Hepatocyte (in vitro differentiated cells): ENCODE measurements around the gene FAM50A.

Experiments
- EZH2 ChIP-seq: fragments of 200-600 bp; sonication (generic); IDR thresholded peaks from 2 replicates; pipeline ENCODE4 v1.6.1; 2016; ENCODE audit warnings: antibody characterized with exemption, mild to moderate bottlenecking, borderline replicate concordance
- EZH2phosphoT487 ChIP-seq: fragments of 200-600 bp; sonication (generic); IDR thresholded peaks from one replicate; pipeline ENCODE4 v1.6.1; 2018; ENCODE audit warnings: antibody characterized with exemption, mild to moderate bottlenecking, low read depth, moderate library complexity; ENCODE audit not compliant: unreplicated experiment, severe bottlenecking
- TF ChIP-seq, protein P1 (sequence below): fragments of 200-600 bp; sonication (generic); IDR thresholded peaks from 2 replicates; pipeline ENCODE4 v1.5.1; 2016; ENCODE audit warnings: antibody characterized with exemption, mild to moderate bottlenecking; ENCODE audit not compliant: poor library complexity

DNA sequence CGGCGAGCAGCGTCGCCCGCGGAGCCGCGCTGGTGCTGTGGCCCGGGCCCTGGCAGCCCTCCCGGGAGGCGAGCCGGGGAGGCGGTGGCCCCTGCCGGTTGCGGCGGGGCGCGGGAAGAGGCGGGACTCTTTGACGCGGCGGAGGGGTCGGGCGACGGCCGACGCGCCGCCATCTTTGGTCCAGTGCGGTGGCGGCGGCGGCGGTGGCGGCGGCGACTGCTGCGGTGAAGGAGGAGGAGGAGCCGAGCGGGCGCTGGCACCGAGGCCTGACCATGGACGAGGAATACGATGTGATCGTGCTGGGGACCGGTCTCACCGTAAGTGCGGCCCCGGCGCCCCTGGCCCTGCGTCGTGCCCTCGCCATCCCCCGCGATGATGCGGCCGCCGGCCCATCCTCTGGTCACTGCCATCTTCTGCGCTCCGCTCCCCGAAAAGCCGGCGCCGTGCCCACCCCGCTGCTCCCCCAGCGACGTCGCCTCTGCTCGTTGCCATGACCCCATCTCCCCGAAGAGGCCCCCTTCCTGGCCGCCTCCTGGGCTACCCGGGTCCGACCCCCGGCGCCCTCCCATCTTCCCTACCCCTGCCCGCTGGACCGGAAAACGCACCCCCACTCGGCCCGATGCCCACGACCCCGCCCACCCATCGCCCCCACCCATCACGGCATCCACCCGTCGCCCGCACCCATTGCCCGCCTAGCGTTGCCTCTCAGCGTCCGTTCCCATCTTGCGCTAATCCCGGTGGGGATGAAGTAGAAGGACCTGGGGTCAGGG is 6.8 kb upstream of the FAM50A start, which contains the start of gene GDI1:
- TF ChIP-seq, protein P1, sequence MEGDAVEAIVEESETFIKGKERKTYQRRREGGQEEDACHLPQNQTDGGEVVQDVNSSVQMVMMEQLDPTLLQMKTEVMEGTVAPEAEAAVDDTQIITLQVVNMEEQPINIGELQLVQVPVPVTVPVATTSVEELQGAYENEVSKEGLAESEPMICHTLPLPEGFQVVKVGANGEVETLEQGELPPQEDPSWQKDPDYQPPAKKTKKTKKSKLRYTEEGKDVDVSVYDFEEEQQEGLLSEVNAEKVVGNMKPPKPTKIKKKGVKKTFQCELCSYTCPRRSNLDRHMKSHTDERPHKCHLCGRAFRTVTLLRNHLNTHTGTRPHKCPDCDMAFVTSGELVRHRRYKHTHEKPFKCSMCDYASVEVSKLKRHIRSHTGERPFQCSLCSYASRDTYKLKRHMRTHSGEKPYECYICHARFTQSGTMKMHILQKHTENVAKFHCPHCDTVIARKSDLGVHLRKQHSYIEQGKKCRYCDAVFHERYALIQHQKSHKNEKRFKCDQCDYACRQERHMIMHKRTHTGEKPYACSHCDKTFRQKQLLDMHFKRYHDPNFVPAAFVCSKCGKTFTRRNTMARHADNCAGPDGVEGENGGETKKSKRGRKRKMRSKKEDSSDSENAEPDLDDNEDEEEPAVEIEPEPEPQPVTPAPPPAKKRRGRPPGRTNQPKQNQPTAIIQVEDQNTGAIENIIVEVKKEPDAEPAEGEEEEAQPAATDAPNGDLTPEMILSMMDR, result no peak
- no peak for TF ChIP-seq EZH2phosphoT487
- no peak for TF ChIP-seq EZH2
